Stimulated activated CD8-positive, alpha-beta memory T cell treated with anti-CD3 and anti-CD28 coated beads, Interleukin-4, amount 100 ng/mL, for 4 hours (primary cell): ENCODE measurements around the gene PGD.
"Not testable (repeated sequence)": the region's sequence is repeated elsewhere in the genome, so short reads cannot be mapped to it uniquely, and the experiment has no call there.

Experiments used
- DNase-seq, 2 donors: peaks; one replicate each; pipeline ENCODE4 v3.0.0-alpha.2; 2020; ENCODE audit warnings: low read depth in 2 of 2, low spot score in 1 of 2

The PGD gene

GRCh38 chr1:10433790-10434189 is 34.9 kb downstream of the PGD start:
- no peak for DNase-seq

- DNase-seq = no peak
Measured at GRCh38 chr1:10434590-10434989, 35.7 kb downstream of the PGD start.

GRCh38 chr1:10437052-10437451 is 38.2 kb downstream of the PGD start:
- DNase-seq = no peak

- no peak for DNase-seq
Measured at GRCh38 chr1:10438677-10439163, 39.9 kb downstream of the PGD start.

- no peak for DNase-seq
Measured at GRCh38 chr1:10440305-10440704, 41.4 kb downstream of the PGD start.

- DNase-seq = no peak
Measured at GRCh38 chr1:10440794-10441193, 41.9 kb downstream of the PGD start.

- no peak for DNase-seq
Measured at GRCh38 chr1:10444248-10444647, 45.4 kb downstream of the PGD start.

GRCh38 chr1:10444795-10445397 is 46.0 kb downstream of the PGD start:
- no peak for DNase-seq

GRCh38 chr1:10446790-10447422 is 48.0 kb downstream of the PGD start:
- no peak for DNase-seq

- DNase-seq = no peak
Measured at GRCh38 chr1:10449751-10450150, 50.9 kb downstream of the PGD start, which contains the start of gene CORT. TSS of gene CORT (plus strand) at chr1:10450031. CDS start at chr1:10450224, 193 bp downstream.

GRCh38 chr1:10450156-10450814 is 51.4 kb downstream of the PGD start:
- no peak for DNase-seq

- DNase-seq = no peak
Measured at GRCh38 chr1:10450836-10451235, 52.0 kb downstream of the PGD start.

- no peak for DNase-seq
Measured at GRCh38 chr1:10451287-10451686, 52.4 kb downstream of the PGD start.

- DNase-seq = no peak
Measured at GRCh38 chr1:10456048-10456447, 57.2 kb downstream of the PGD start.

GRCh38 chr1:10456661-10457060 is 57.8 kb downstream of the PGD start:
- no peak for DNase-seq

GRCh38 chr1:10457462-10457861 is 58.6 kb downstream of the PGD start:
- DNase-seq = not testable (repeated sequence)

- no peak for DNase-seq
Measured at GRCh38 chr1:10457875-10458274, 59.0 kb downstream of the PGD start.

GRCh38 chr1:10459184-10459583 is 60.3 kb downstream of the PGD start:
- DNase-seq = no peak

- no peak for DNase-seq
Measured at GRCh38 chr1:10467078-10467477, 68.2 kb downstream of the PGD start.

GRCh38 chr1:10470043-10470442 is 71.2 kb downstream of the PGD start:
- DNase-seq = no peak
